Panc1 (cell line): ENCODE results near the gene OPTC. TPM values are rescaled to one million over a fixed set of nuclear protein-coding genes. Genes with fewer than 3 reads are reported as not detected.

ENCODE experiments used
- ATAC-seq: fragments of 200-7000 bp; cut with Tn5 transposase; 2 replicates; pipeline ENCODE4 v1.9.1; 2020; ENCODE audit warnings: mild to moderate bottlenecking, moderate library complexity
- BruUV-seq: library from RNA; stranded (reverse); fragments of 400-500 nt; replicated peaks from 2 replicates; lab custom pipeline; 2021; lab: Mats Ljungman, UMichigan
- CTCF ChIA-PET: fragments of 300-600 bp; sonication (Branson Sonifier 250); formaldehyde crosslinking; loops from one replicate; lab custom pipeline; 2022; ENCODE audit warnings: antibody characterized with exemption; lab: Charles Lee
- POLR2A ChIA-PET: fragments of 300-600 bp; sonication (Branson Sonifier 250); formaldehyde crosslinking; loops from one replicate; lab custom pipeline; 2022; ENCODE audit warnings: antibody characterized with exemption; lab: Charles Lee
- DNase-seq: peaks from one replicate; pipeline ENCODE4 v3.0.0-alpha.2; 2010; ENCODE audit warnings: low read depth, low spot score
- H3K27ac ChIP-seq: 2 replicates; pipeline ENCODE4 v1.5.1; 2011; ENCODE audit warnings: mild to moderate bottlenecking, low read length, inconsistent platforms
- H3K27me3 ChIP-seq: fragments of 200-500 bp; sonication (Bioruptor generic); 2 replicates; pipeline ENCODE4 v1.6.0; 2014; ENCODE audit warnings: low read length, inconsistent platforms; ENCODE audit not compliant: control insufficient read depth, insufficient read depth
- H3K36me3 ChIP-seq: fragments of 200-500 bp; sonication (Bioruptor generic); 2 replicates; pipeline ENCODE4 v1.5.1; 2014; ENCODE audit warnings: inconsistent platforms, mild to moderate bottlenecking, low read length, moderate library complexity; ENCODE audit not compliant: control insufficient read depth, insufficient read depth
- H3K4me1 ChIP-seq: 2 replicates; pipeline ENCODE4 v1.5.1; 2011; ENCODE audit warnings: inconsistent platforms, mild to moderate bottlenecking, low read length, moderate library complexity; ENCODE audit not compliant: control insufficient read depth, insufficient read depth
- H3K4me3 ChIP-seq, 2 experiments: 2 replicates each; pipeline ENCODE4 v1.5.1; 2011 to 2012; ENCODE audit warnings: low read depth in 2 of 2, low read length in 2 of 2, mild to moderate bottlenecking in 2 of 2, inconsistent platforms in 1 of 2, moderate library complexity in 1 of 2
- H3K9me3 ChIP-seq: fragments of 200-500 bp; sonication (Bioruptor generic); 2 replicates; pipeline ENCODE4 v1.5.1; 2014; ENCODE audit warnings: low read depth, mild to moderate bottlenecking, inconsistent platforms, low read length, moderate library complexity; ENCODE audit not compliant: control insufficient read depth, insufficient read depth
- CTCF ChIP-seq: fragments of 450-650 bp; IDR thresholded peaks from 2 replicates; pipeline ENCODE4 v1.5.1; 2017; ENCODE audit warnings: mild to moderate bottlenecking
- POLR2AphosphoS5 ChIP-seq: IDR thresholded peaks from 2 replicates; pipeline ENCODE4 v1.6.1; 2012; ENCODE audit warnings: mild to moderate bottlenecking, low read depth, low read length, moderate library complexity
- REST ChIP-seq, 2 experiments: IDR thresholded peaks; 2 replicates each; pipeline ENCODE4 v1.6.1; 2011 to 2012; ENCODE audit warnings: low read depth in 2 of 2, control low read depth in 1 of 2, low read length in 1 of 2, mild to moderate bottlenecking in 1 of 2, moderate library complexity in 1 of 2; ENCODE audit not compliant: insufficient read depth in 1 of 2
- SIN3A ChIP-seq: IDR thresholded peaks from 2 replicates; pipeline ENCODE4 v1.6.1; 2012; ENCODE audit warnings: low read depth, mild to moderate bottlenecking, low read length, moderate library complexity, borderline replicate concordance; ENCODE audit not compliant: insufficient read depth
- TCF7L2 ChIP-seq: IDR thresholded peaks from 2 replicates; pipeline ENCODE4 v1.6.1; 2011; ENCODE audit warnings: mild to moderate bottlenecking, low read depth, low read length, inconsistent platforms
- in situ Hi-C: cut with HindIII; loops from 2 replicates; pipeline ENCODE4 v1.10.0; 2016; ENCODE audit warnings: low sequenced_read_pairs, low pct_unique_long_range_greater_than_20kb
- intact Hi-C: fragments of 100-400 bp; cut with micrococcal nuclease; formaldehyde crosslinking; loops from one replicate; pipeline ENCODE4 v1.10.0; 2022; ENCODE audit not compliant: unreplicated experiment
- total RNA-seq: library from RNA; stranded (reverse); gene quantifications from one replicate; pipeline ENCODE4 v1.2.1, GENCODE V29; 2021; ENCODE audit not compliant: unreplicated experiment

OPTC gene
- total RNA-seq, 1 experiment from 2014 or later, result not detected

- no peaks in the 10 kb centered on the region for H3K27me3 ChIP-seq
- no peak for DNase-seq
- BruUV-seq, result no TSS peak
- TF ChIP-seq SIN3A (no peak), CTCF (no peak)
- no peaks in the 10 kb centered on the region for H3K4me1 ChIP-seq
- POLR2A ChIA-PET, result no interaction called here
- in situ Hi-C loops (no loop called here), intact Hi-C loops (no loop called here)
- no peak overlapping the region for H3K27ac ChIP-seq
- ATAC-seq, result no peak
- no peak overlapping the region for H3K4me3 ChIP-seq
- H3K36me3 ChIP-seq, result no peaks in the 10 kb centered on the region
- no peaks in the 10 kb centered on the region for H3K9me3 ChIP-seq
- CTCF ChIA-PET, result interaction anchor here (0.7 kb wide), 1 partner anchor 255 kb away, joined by 3 read pairs; no protein-coding TSS in a partner anchor
These were observed 31.7 kb downstream of the OPTC start for GRCh38 chr1:203525685-203526084.

- in situ Hi-C loops, result no loop called here
- H3K4me1 ChIP-seq, result no peaks in the 10 kb centered on the region
- H3K27me3 ChIP-seq, result no peaks in the 10 kb centered on the region
- H3K9me3 ChIP-seq, result no peaks in the 10 kb centered on the region
- intact Hi-C loops, result no loop called here
- CTCF ChIA-PET, result no interaction called here
- POLR2A ChIA-PET, result no interaction called here
- DNase-seq (no peak), ATAC-seq (no peak)
- H3K36me3 ChIP-seq, result no peaks in the 10 kb centered on the region
- no peak overlapping the region for H3K4me3 ChIP-seq
- no peak for TF ChIP-seq SIN3A
- TF ChIP-seq POLR2AphosphoS5, result no peak
- no peak for TF ChIP-seq REST (IDR thresholded peaks at IDR 0.05; ENCODE audit: insufficient read depth in 1 of 2, low read depth in 2 of 2, low read length in 1 of 2)
- TF ChIP-seq CTCF, result no peak
- no peak for TF ChIP-seq TCF7L2
- BruUV-seq, result no TSS peak
- H3K27ac ChIP-seq, result no peak overlapping the region
These were observed 32.2 kb downstream of the OPTC start for GRCh38 chr1:203526130-203526529.
